Suppressor macrophage (primary cell): Measurements from ENCODE around the gene OR11G2.
"Not testable (repeated sequence)": the region's sequence is repeated elsewhere in the genome, so short reads cannot be mapped to it uniquely, and the experiment has no call there.

Experiments used
- DNase-seq, 4 experiments: peaks; one replicate each; pipeline ENCODE4 v3.0.0-alpha.2; 2020 to 2022

OR11G2 gene

GRCh38 chr14:20228681-20229080, 38.0 kb downstream of the OR11G2 start, which contains the start of gene OR11H7:
TSS of gene OR11H7 (plus strand) at chr14:20228981.
- DNase-seq: no peak

- not testable (repeated sequence) for DNase-seq
Observed at GRCh38 chr14:20235415-20235814, 44.7 kb downstream of the OR11G2 start.

GRCh38 chr14:20247646-20248246, 57.0 kb downstream of the OR11G2 start:
- peak in 1 of 4 experiments; percentile 19 for DNase-seq
